HG03575 (cell line): Measurements from ENCODE around the gene ZNF792.
"Not testable (repeated sequence)": the region's sequence is repeated elsewhere in the genome, so short reads cannot be mapped to it uniquely, and the experiment has no call there.

ENCODE experiments used
- ATAC-seq: cut with Tn5 transposase; IDR thresholded peaks from one replicate; pipeline ENCODE4 v1.9.1; 2021; ENCODE audit not compliant: unreplicated experiment, insufficient number of reproducible peaks, low FRiP score; ENCODE audit errors: extremely low read depth

The ZNF792 gene

GRCh38 chr19:34976611-34977010, 12.6 kb upstream of the ZNF792 start:
- no peak for ATAC-seq

GRCh38 chr19:34975056-34975455, 11.0 kb upstream of the ZNF792 start:
- ATAC-seq = no peak

- no peak for ATAC-seq
Observed at GRCh38 chr19:34974646-34975045, 10.6 kb upstream of the ZNF792 start.

- no peak for ATAC-seq
Observed at GRCh38 chr19:34972163-34972705, 8.2 kb upstream of the ZNF792 start.

- ATAC-seq = not testable (repeated sequence)
Observed at GRCh38 chr19:34970185-34970780, 6.3 kb upstream of the ZNF792 start.

GRCh38 chr19:34969721-34970120, 5.7 kb upstream of the ZNF792 start:
- ATAC-seq = no peak

- no peak for ATAC-seq
Observed at GRCh38 chr19:34967551-34967950, 3.5 kb upstream of the ZNF792 start.

GRCh38 chr19:34965505-34965904, 1.5 kb upstream of the ZNF792 start:
- ATAC-seq = not testable (repeated sequence)

GRCh38 chr19:34964598-34964997, 569 bp upstream of the ZNF792 start:
- ATAC-seq = no peak

GRCh38 chr19:34962687-34963572, 1.1 kb downstream of the ZNF792 start:
- ATAC-seq = no peak

- ATAC-seq = no peak
Observed at GRCh38 chr19:34961775-34962686, 2.0 kb downstream of the ZNF792 start.

- no peak for ATAC-seq
Observed at GRCh38 chr19:34960940-34961679, 2.9 kb downstream of the ZNF792 start.

GRCh38 chr19:34960103-34960805, 3.8 kb downstream of the ZNF792 start:
- no peak for ATAC-seq

GRCh38 chr19:34959021-34959420, 5.0 kb downstream of the ZNF792 start:
- no peak for ATAC-seq

- no peak for ATAC-seq
Observed at GRCh38 chr19:34957830-34958751, 5.9 kb downstream of the ZNF792 start.

GRCh38 chr19:34953092-34953491, 10.9 kb downstream of the ZNF792 start:
- no peak for ATAC-seq
